ENCODE measurements around the gene EFL1.
"Not testable (repeated sequence)": the region's sequence is repeated elsewhere in the genome, so short reads cannot be mapped to it uniquely, and the experiment has no call there.

Gene EFL1

GRCh38 chr15:82195818-82196217 lies 66.7 kb downstream of the EFL1 start:
- DNase-seq, result not testable (repeated sequence)

DNA sequence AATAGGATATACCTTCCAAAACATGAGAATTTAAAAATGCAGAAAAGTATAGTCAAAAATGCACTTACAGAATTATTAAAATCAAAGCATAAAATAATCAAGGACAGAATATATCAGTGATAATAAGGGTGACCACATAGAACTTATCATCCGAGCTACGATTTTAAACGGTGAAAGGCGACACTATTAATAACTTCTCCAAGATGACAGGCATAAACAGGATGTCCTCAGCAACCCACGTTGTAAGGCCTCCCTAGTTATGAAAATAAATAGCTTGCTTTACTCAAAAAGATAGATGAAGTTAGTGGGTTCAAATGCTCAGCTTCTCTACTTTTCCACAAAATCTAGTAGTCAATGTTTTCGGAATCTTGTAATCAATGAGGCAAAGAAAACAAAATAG lies 68.0 kb downstream of the EFL1 start:
- not testable (repeated sequence) for DNase-seq

- DNase-seq, result not testable (repeated sequence)
These were observed 69.1 kb downstream of the EFL1 start for GRCh38 chr15:82193435-82193834.

DNA sequence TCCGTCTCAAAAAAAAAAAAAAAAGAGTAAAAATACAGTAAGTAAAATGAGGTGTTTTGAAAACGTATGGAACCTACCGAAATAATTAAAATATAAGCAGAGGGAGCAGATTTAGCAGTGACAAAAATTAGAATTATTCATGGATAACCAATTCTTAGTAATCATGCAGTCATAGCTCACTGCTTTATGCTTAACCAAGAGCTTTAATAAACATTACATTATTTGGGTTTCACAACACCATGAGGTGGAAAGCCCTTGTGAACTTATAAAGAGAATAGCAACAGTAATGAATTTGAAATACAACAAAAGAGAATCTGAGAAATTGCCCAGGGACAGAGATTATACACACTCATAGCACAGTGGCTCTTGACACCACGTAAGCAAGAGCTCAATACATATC lies 70.1 kb downstream of the EFL1 start:
- not testable (repeated sequence) for DNase-seq

DNA sequence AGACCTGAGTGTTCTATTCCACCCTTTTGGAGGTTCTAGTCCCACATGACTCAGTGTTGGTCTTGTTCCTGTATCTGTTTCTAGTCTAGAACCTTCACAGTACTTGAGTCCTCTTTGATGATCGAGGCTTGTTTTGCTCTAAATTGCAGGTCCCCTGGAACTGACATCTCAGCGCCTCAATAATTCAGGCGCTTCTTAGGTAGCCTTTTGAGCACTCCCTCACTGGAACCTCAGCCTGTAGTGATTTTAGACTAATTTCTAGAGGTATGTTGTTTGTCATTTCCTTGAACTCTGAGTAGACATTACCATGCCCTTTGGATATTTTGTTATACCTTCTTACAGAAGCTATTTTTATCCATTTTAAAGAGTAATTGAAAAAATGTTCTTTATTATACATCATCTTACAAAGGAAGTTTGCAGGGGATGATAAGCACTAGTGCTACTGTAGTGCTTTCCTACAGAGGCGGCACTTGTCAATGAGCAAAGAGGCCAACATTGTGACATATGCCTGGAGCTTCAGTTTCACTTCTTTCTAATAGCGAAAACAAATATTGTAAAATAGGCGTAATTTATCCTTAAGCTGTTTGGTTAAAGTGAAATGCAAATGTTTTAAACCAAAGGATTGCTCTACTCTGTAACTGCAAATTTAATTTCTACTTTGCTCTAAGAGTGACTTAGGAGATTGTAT lies 75.7 kb downstream of the EFL1 start:
- DNase-seq, result no peak

GRCh38 chr15:82186161-82186560 lies 76.4 kb downstream of the EFL1 start:
- DNase-seq, result no peak

- DNase-seq, result no peak
These were observed 77.8 kb downstream of the EFL1 start for GRCh38 chr15:82184776-82185175.

DNA sequence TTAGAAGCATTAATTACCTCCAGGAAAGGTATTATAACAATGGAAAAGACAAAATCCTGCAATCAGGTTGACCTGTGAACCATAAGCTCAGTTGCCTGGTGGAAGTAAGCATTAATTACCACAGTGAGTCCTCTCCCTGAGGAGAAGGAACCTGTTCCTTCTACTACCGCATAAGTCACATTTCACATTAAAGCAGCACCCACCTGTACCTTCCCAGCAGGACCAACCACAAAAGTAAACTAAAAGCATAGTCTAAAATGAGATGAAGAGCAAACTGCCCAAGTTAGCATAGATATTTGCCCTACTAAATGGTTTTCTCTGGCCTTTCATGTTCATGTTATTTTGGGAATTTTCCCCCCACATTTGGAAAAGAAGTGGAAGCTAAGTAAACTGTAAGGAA lies 78.2 kb downstream of the EFL1 start:
- DNase-seq, result no peak

- DNase-seq, result peak; percentile 89
These were observed 79.2 kb downstream of the EFL1 start for GRCh38 chr15:82183121-82184031.

DNA sequence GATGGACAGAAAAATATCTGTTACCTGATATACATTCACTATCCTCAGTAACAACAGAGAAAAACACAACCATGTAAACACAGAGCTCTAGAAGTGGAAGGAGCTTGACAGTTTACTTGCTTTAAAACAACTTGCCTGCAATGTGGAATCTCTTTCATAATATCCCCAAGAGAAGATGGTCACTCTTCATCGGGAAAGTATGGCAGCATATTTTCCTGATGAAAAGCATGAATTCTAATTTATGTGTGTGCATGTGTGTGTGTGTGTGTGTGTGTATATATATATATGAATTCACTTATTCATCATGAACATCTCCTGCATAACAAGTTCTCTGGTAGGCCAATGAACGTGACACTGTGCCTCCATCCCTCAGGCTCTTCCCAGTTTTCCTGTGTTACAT lies 81.2 kb downstream of the EFL1 start:
- DNase-seq, result peak; percentile 57

DNA sequence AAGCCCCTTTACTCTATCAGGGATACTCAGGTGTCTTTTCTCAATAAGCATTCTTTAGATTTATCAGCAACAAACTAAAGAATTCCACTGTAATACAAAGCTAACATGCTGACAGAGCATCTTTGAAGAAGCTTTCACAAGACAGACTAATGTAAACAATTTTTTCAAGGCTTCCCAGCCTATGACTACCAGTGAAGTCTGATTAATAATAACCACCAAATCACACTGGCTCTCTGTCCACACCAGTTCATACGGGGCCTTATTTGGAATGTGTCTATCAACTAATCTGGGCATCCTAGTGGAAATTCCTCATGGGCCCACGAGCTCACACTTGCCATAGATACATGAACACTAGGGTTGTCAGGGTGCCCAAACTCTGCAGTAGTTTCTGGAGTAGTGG lies 84.5 kb downstream of the EFL1 start:
- DNase-seq, result peak; percentile 90

GRCh38 chr15:82177291-82178010 lies 85.1 kb downstream of the EFL1 start:
- peak; percentile 86 for DNase-seq

DNA sequence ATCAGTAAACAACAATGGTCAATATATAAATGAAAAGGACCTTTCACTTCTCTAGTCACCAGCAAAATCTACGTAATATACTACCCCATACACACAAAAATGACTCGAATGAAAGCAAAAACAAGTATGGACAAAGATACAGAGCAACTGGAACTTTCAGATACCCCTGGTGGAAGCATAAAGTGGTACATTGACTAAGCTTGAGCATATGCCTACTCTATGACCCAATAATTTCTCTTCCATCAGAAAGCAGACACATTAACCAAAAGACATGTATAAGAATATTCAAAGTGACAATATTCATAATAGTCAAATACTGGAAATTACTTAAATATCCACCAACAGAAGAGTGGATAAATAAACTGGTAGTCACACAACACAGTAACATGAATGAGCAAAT lies 86.0 kb downstream of the EFL1 start:
- DNase-seq, result no peak

DNA sequence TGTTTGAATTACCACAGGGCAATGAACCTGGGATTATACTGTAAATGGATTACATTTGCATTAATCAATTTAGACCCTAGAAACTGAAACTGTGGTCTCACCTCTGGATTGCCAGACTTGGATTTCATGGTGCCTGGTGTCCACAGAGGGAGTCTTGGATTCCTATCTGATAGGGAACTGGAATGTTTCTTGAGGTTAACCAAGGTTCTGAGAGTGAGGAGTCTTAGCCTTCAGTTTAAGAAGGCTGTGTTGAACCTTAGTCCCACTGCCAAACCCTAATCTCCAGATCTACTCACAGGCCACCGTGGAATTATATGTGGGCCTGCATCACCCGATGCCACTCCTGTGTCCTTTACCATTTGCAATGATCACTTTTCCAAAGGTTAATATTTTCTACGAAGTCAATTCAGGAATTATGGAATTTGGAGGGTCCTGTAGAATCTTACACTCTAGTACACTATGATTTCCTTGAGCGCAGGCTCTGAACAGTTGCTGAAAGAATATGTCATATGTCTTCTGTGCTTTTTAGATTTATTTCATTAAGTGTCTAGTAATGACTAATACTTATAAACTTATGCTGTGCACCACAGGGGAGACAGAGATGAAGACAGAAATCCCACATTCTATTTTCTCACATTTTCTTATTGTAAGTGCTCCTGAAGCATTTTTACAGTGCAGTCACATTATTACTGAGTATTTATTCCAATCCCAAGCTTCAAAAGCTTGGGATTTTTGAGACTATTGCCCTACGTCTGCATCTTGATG lies 87.9 kb downstream of the EFL1 start:
- peak; percentile 72 for DNase-seq

- DNase-seq, result no peak
These were observed 89.4 kb downstream of the EFL1 start for GRCh38 chr15:82173108-82173507.

DNA sequence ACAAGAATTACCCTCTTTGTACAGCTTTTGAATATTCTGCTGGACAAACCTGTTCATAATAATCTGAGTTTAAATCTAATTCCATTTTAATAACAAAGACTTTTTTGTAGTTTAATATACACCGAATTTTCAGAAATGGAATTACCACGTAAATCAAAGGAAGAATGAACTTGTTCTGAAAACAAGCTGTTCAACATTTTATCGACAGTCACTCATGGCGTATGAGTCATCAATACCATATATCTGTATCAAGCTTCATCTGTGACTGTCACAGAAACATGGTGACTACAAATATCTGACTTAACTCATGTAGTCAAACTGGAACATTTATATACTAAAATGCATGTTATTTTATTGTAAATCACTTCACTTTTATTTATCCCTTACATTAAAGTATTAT lies 90.0 kb downstream of the EFL1 start:
- DNase-seq, result no peak

DNA sequence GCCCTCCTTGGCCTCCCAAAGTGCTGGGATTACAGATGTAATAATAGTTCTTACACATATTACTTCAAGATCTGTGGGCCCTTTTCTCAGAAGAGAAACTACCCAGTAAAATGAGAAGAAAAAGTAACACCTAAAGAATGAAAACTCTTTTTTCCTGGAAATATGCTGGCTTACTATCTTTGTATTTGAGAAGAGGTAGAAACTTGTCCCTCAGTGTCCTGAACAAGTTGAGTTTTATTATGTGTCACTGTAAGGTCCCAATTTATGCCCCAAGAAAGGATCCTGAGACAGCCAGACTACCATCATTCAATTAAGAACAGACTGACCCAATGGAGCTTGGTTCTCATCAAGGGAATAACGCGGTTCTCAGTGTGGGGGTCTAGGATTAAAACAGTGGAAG lies 93.8 kb downstream of the EFL1 start:
- no peak for DNase-seq

- DNase-seq, result no peak
These were observed 94.2 kb downstream of the EFL1 start for GRCh38 chr15:82168296-82168695.

DNA sequence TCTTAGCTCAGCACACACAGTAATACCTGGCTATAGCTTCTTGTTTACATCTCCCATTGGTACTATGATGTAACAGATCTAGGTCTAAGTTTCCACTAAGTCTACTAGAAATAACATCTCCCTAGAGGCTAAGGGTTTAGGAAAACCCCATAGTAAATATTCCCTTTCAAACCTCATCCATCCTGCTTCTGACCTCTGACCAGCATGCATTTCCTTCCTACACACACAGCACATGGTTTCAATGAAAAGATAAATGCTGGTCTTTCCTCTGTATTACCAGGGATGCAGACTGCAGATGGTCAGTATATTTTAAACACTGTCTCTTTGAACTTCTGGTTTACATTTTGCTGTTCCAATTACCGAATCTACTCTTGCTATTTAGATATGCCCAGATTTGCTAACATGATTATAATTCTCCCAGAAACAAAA lies 96.6 kb downstream of the EFL1 start:
- peak; percentile 52 for DNase-seq

DNA sequence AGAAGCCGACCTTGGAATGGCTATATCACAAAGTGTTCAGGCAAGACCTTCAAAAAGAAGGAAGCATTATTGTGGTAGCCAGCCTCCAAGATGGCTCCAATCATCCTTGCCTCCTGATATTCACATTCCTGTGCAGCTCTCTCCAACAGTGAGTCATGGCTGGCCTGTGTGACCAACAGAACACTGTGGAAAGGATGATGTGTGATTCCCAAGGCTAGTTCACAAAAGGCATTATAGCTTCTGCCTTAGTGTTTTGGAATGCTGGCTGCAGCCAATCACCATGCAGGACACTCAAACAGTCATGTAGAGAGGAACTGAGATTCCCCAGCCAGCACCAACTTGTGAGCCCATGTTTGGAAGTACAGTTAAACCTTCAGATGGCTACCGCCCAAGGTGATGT lies 102.6 kb downstream of the EFL1 start:
- DNase-seq, result peak; percentile 100

DNA sequence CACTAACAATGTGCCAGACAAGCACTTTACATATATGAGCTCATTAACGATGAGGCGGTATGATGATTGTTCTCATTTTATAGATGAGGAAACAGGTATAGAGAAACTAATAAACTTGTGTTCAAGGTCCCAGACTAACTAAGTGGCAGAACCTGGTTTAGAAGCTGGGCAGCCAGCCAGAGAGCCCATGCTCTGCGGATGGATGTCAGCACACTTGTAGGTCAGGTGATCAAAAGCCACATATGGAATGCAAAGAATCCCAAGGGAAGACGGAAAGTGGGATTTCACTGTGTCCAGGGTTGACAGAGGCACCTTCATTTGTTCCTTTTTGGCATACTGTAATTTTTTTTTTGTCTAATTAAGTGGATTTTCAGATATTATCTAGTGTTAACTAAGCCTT lies 103.7 kb downstream of the EFL1 start:
- peak; percentile 53 for DNase-seq

GRCh38 chr15:82150645-82151044 lies 111.9 kb downstream of the EFL1 start:
- DNase-seq, result no peak

- peak; percentile 79 for DNase-seq
These were observed 115.5 kb downstream of the EFL1 start for GRCh38 chr15:82146990-82147461.

Data from fibroblast of upper back skin (primary cell).